DMS153 treated with DMSO at 0.1 percent for 48 hours (cell line): Measurements from ENCODE around the gene CCL19.
A peak's percentile ranks its signal among the peaks of the same experiment; 100 is the strongest.

Source experiments
- DNase-seq: peaks from one replicate; lab custom pipeline; 2025; ENCODE audit not compliant: unreplicated experiment; lab: John Stamatoyannopoulos, UW

CCL19 gene

GRCh38 chr9:34701023-34701768 is 10.1 kb upstream of the CCL19 start:
- peak; percentile 4 for DNase-seq

- DNase-seq, result no peak
These were observed 3.7 kb upstream of the CCL19 start for GRCh38 chr9:34694811-34695210.

GRCh38 chr9:34693560-34693959 is 2.5 kb upstream of the CCL19 start:
- no peak for DNase-seq

GRCh38 chr9:34691936-34692315 is 850 bp upstream of the CCL19 start:
- DNase-seq, result no peak

GRCh38 chr9:34689512-34689911 is 1.6 kb downstream of the CCL19 start:
- DNase-seq, result no peak

- no peak for DNase-seq
These were observed 2.0 kb downstream of the CCL19 start for GRCh38 chr9:34689116-34689470.

GRCh38 chr9:34688329-34689115 is 2.6 kb downstream of the CCL19 start:
- DNase-seq, result no peak

- no peak for DNase-seq
These were observed 3.6 kb downstream of the CCL19 start for GRCh38 chr9:34687276-34688030.

- no peak for DNase-seq
These were observed 4.3 kb downstream of the CCL19 start for GRCh38 chr9:34686732-34687131.

GRCh38 chr9:34686231-34686630 is 4.8 kb downstream of the CCL19 start:
- no peak for DNase-seq

- DNase-seq, result no peak
These were observed 5.5 kb downstream of the CCL19 start for GRCh38 chr9:34685591-34685990.

GRCh38 chr9:34684816-34685215 is 6.3 kb downstream of the CCL19 start:
- no peak for DNase-seq

GRCh38 chr9:34684145-34684544 is 6.9 kb downstream of the CCL19 start:
- no peak for DNase-seq

GRCh38 chr9:34675869-34676268 is 15.2 kb downstream of the CCL19 start:
- no peak for DNase-seq

- DNase-seq, result peak; percentile 38
These were observed 15.9 kb downstream of the CCL19 start for GRCh38 chr9:34675048-34675714.

GRCh38 chr9:34674440-34674839 is 16.6 kb downstream of the CCL19 start:
- no peak for DNase-seq

GRCh38 chr9:34671307-34671706 is 19.8 kb downstream of the CCL19 start:
- DNase-seq, result no peak

GRCh38 chr9:34669809-34670562 is 21.1 kb downstream of the CCL19 start:
- no peak for DNase-seq

- DNase-seq, result peak; percentile 81
These were observed 25.5 kb downstream of the CCL19 start for GRCh38 chr9:34665381-34666250.

GRCh38 chr9:34665067-34665380 is 26.1 kb downstream of the CCL19 start:
- no peak for DNase-seq
